Transverse colon (tissue), 4 donors: ENCODE measurements around the gene UAP1L1. TPM values are rescaled to one million over a fixed set of nuclear protein-coding genes. Genes with fewer than 3 reads are reported as not detected.

ENCODE experiments used
- DNase-seq: peaks from one replicate; pipeline ENCODE4 v3.0.0-alpha.2; 2019
- H3K27ac ChIP-seq, 4 donors: fragments of 200-600 bp; sonication (generic); 2 replicates each; pipeline ENCODE4 v1.5.1; 2016 to 2018; ENCODE audit warnings: inconsistent platforms in 4 of 4
- H3K27me3 ChIP-seq: fragments of 200-600 bp; sonication (generic); 2 replicates; pipeline ENCODE4 v1.5.1; 2017; ENCODE audit warnings: inconsistent platforms
- H3K36me3 ChIP-seq, 4 donors: fragments of 200-600 bp; sonication (generic); 2 replicates each; pipeline ENCODE4 v1.5.1; 2017 to 2019; ENCODE audit warnings: inconsistent platforms in 4 of 4
- H3K4me1 ChIP-seq, 4 donors: fragments of 200-600 bp; sonication (generic); 2 replicates each; pipeline ENCODE4 v1.5.1; 2017 to 2020; ENCODE audit warnings: inconsistent platforms in 4 of 4
- H3K4me3 ChIP-seq, 4 donors: fragments of 200-600 bp; sonication (generic); 1 replicate in 1 of 4; 2 replicates in 3 of 4; pipeline versions ENCODE4 v1.5.1 to v1.6.1; 2017 to 2019; ENCODE audit warnings: inconsistent platforms in 4 of 4
- H3K9me3 ChIP-seq, 2 donors: fragments of 200-600 bp; sonication (generic); 2 replicates each; pipeline ENCODE4 v1.5.1; 2017 to 2019; ENCODE audit warnings: inconsistent platforms in 2 of 2
- CTCF ChIP-seq, 5 experiments: fragments of 200-600 bp in 3 of 5; fragments of 450-650 bp in 2 of 5; sonication (generic) in 3 of 5; IDR thresholded peaks; 1 replicate in 2 of 5; 2 replicates in 3 of 5; pipeline ENCODE4 v1.5.1; 2016 to 2017; ENCODE audit warnings: antibody characterized with exemption in 5 of 5, inconsistent platforms in 3 of 5, mild to moderate bottlenecking in 2 of 5, moderate library complexity in 1 of 5
- EP300 ChIP-seq: sonication (generic); formaldehyde crosslinking; IDR thresholded peaks from one replicate; pipeline ENCODE4 v1.6.1; 2017; ENCODE audit warnings: antibody characterized with exemption, low read depth
- POLR2A ChIP-seq: fragments of 450-650 bp; IDR thresholded peaks from one replicate; pipeline ENCODE4 v1.6.1; 2016; ENCODE audit warnings: antibody characterized with exemption, mild to moderate bottlenecking, moderate library complexity
- POLR2AphosphoS5 ChIP-seq, 3 donors: sonication (generic); formaldehyde crosslinking; IDR thresholded peaks; one replicate each; pipeline ENCODE4 v1.6.1; 2016; ENCODE audit warnings: antibody characterized with exemption in 3 of 3
- WGBS, 2 donors: methylation state at CpG; one replicate each; pipeline ENCODE4 v1.1.5; 2018; ENCODE audit warnings: low coverage in 1 of 2; 5-methylcytosine and 5-hydroxymethylcytosine counted together
- in situ Hi-C, 4 donors: fragments of 200-750 bp; cut with MboI; loops; one replicate each; pipeline versions ENCODE4 v1.15.0 to v1.15.1; 2017; ENCODE audit warnings: low sequenced_read_pairs in 3 of 4, low pct_ligation_motif_present in 1 of 4, low pct_unique_long_range_greater_than_20kb in 1 of 4
- intact Hi-C: fragments of 100-400 bp; cut with DNase I; formaldehyde crosslinking; loops from one replicate; pipeline ENCODE4 v1.15.1; 2023; ENCODE audit warnings: low total_unique reads
- total RNA-seq, 4 donors: library from RNA; depleted of rRNA; stranded (reverse); fragments of >200 nt; gene quantifications; one replicate each; pipeline ENCODE4 v1.1.0, GENCODE V29; 2016

Gene UAP1L1
- total RNA-seq, 4 donors from 2014 or later, result 6.4 to 28.8 (median 11.7) TPM

GRCh38 chr9:137066096-137066861 lies 11.0 kb upstream of the UAP1L1 start:
- in situ Hi-C loops, result no loop called here
- DNase-seq, result no peak
- peaks cover 7 to 26% (median 22%) of the 10 kb centered on the region in 4 donors for H3K4me1 ChIP-seq
- H3K9me3 ChIP-seq, result no peaks in the 10 kb centered on the region
- H3K27me3 ChIP-seq, result peaks cover 14% of the 10 kb centered on the region
- no peak for TF ChIP-seq EP300
- TF ChIP-seq POLR2AphosphoS5 (IDR thresholded peaks at IDR 0.05), result no peak
- TF ChIP-seq POLR2A, result no peak
- no peak for TF ChIP-seq CTCF (IDR thresholded peaks at IDR 0.05)
- no peak overlapping the region for H3K4me3 ChIP-seq
- WGBS, 2 donors, result 87% methylated on average over 20 of the region's 26 CpGs; no CpG with 5 or more reads in 1 of the 2 donors
- no peak overlapping the region for H3K27ac ChIP-seq
- H3K36me3 ChIP-seq, result no peaks in the 10 kb centered on the region
- intact Hi-C loops, result no loop called here

- 52% methylated on average over 10 of the region's 12 CpGs; no CpG with 5 or more reads in 1 of the 2 donors for WGBS, 2 donors
- in situ Hi-C loops (no loop called here), intact Hi-C loops (loop anchor here (2.0 kb wide), 1 partner anchor 21 kb away; the partner anchor contains the start of gene NPDC1)
- Histone ChIP-seq H3K27me3 (peaks cover 14% of the 10 kb centered on the region), H3K4me3 (no peak overlapping the region), H3K4me1 (peaks cover 7 to 26% (median 22%) of the 10 kb centered on the region in 4 donors), H3K36me3 (no peaks in the 10 kb centered on the region), H3K9me3 (no peaks in the 10 kb centered on the region), H3K27ac (peak overlapping the region in 3 of 4 donors; percentile 4 to 56 (median 24))
- peak; percentile 90 for DNase-seq
- TF ChIP-seq CTCF (IDR thresholded peaks at IDR 0.05), result peak; percentile 73 to 96 (median 85)
- TF ChIP-seq POLR2AphosphoS5 (IDR thresholded peaks at IDR 0.05), result no peak
These were observed 9.3 kb upstream of the UAP1L1 start for GRCh38 chr9:137067860-137068538.

- intact Hi-C loops (loop anchor here (2.0 kb wide), 1 partner anchor 22 kb away; the partner anchor contains the start of gene NPDC1), in situ Hi-C loops (no loop called here)
- Histone ChIP-seq H3K4me1 (peaks cover 6 to 28% (median 23%) of the 10 kb centered on the region in 4 donors), H3K9me3 (no peaks in the 10 kb centered on the region), H3K27ac (peak overlapping the region in 2 of 4 donors; percentile 24 to 84), H3K27me3 (peaks cover 14% of the 10 kb centered on the region), H3K36me3 (no peaks in the 10 kb centered on the region), H3K4me3 (peak overlapping the region in 2 of 4 donors; percentile 49 to 57)
- TF ChIP-seq POLR2AphosphoS5 (IDR thresholded peaks at IDR 0.05) (no peak), POLR2A (no peak), EP300 (no peak), CTCF (IDR thresholded peaks at IDR 0.05) (no peak)
- 90% methylated on average over 17 of the region's 17 CpGs; no CpG with 5 or more reads in 1 of the 2 donors for WGBS, 2 donors
- peak; percentile 11 for DNase-seq
These were observed 8.5 kb upstream of the UAP1L1 start for GRCh38 chr9:137068539-137069507.
